HG03378 (cell line): ENCODE measurements around the gene HES4.

Experiments
- ATAC-seq: cut with Tn5 transposase; IDR thresholded peaks from one replicate; pipeline ENCODE4 v1.9.1; 2021; ENCODE audit warnings: mild to moderate bottlenecking, moderate library complexity; ENCODE audit not compliant: unreplicated experiment

HES4 gene, protein sequence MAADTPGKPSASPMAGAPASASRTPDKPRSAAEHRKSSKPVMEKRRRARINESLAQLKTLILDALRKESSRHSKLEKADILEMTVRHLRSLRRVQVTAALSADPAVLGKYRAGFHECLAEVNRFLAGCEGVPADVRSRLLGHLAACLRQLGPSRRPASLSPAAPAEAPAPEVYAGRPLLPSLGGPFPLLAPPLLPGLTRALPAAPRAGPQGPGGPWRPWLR

DNA sequence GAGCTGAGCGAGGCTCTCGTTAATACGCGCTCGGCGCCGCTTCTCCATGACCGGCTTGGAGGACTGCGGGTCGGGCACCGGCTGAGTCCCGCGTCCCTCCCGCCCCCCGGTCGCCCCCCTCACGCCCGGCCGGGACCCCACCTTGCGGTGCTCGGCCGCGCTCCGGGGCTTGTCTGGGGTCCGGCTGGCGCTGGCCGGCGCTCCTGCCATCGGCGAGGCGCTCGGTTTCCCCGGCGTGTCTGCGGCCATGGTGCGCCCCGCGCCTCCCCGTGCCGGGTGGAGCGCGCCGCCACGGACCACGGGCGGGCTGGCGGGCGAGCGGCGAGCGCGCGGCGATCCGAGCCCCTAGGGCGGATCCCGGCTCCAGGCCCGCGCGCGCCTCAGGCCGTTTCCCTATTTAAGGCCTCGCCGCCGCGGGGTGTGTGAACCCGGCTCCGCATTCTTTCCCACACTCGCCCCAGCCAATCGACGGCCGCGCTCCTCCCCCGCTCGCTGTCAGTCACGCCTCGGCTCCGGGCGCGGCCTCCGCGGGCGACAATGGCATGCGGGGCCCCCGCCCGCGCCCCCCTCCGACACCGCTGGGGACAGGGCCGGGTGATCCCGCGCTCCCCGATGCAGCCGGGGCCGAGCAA is at the start of gene HES4:
Gene HES4 (minus strand): TSS at position 373 of the 632 bp plus-strand sequence. CDS start 124 bp downstream, at position 249.
- no peak for ATAC-seq

DNA sequence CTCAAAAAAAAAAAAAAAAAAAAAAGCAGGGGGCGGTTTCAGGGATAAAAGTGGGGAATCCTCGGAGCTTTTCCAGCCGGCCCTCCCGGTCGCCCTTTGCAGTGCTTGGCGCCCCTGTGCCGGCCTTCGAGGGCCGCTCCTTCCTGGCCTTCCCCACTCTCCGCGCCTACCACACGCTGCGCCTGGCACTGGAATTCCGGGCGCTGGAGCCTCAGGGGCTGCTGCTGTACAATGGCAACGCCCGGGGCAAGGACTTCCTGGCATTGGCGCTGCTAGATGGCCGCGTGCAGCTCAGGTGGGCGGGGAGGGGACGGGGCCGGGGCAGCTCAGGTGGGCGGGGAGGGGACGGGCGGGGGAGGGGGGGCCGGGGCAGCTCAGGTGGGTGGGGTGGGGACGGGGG is 48.9 kb upstream of the HES4 start:
- ATAC-seq = no peak

DNA sequence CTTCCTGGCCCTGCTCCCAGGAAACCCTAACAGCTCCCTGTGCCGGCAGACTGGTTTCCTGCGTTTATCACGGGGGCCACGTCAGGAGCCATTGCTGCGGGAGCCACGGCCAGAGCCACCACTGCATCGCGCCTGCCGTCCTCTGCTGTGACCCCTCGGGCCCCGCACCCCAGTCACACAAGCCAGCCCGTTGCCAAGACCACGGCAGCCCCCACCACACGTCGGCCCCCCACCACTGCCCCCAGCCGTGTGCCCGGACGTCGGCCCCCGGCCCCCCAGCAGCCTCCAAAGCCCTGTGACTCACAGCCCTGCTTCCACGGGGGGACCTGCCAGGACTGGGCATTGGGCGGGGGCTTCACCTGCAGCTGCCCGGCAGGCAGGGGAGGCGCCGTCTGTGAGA is 48.1 kb upstream of the HES4 start:
- no peak for ATAC-seq

DNA sequence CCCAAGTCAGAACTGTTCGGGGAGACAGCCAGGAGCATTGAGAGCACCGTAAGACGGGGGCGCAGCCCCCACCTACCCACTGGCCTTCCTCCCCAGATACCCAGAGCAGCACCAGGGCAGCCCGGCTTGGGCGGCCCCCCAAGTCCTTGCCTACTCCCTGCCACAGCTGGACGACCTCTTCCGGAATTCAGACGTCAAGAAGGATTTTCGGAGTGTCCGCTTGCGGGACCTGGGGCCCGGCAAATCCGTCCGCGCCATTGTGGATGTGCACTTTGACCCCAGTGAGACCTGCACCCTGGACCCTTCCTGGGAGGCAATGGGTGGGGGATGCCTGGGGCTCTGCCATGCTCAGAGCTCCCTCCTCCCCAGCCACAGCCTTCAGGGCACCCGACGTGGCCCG is 47.5 kb upstream of the HES4 start:
- no peak for ATAC-seq

DNA sequence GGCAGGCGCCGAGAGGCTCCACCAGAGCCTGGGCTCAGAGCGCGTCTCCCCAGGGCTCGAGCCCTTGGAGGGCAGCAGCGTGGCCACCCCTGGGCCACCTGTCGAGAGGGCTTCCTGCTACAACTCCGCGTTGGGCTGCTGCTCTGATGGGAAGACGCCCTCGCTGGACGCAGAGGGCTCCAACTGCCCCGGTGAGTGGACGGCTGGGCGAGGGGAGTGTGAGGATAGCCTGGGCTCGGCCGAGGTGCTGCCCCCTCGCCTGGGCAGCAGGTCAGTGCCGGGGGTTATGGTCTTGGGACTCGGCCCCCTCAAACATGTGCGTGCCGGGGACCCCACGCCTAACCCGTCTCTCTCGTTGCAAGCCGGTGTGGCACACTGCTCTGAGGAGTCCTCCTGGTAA is 46.9 kb upstream of the HES4 start:
- no peak for ATAC-seq

DNA sequence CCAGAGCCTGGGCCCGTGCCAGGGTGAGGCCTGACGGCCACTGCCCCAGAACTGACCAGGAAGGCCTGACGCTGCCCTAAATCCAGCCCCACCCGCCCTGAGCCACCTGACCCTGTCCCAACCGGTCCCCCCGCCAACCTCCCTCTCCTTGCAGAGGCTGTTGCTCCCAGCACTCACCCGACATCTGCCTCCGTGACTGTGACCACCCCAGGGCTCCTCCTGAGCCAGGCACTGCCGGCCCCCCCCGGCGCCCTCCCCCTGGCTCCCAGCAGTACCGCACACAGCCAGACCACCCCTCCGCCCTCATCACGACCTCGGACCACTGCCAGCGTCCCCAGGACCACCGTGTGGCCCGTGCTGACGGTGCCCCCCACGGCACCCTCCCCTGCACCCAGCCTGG is 46.3 kb upstream of the HES4 start:
- ATAC-seq = no peak

DNA sequence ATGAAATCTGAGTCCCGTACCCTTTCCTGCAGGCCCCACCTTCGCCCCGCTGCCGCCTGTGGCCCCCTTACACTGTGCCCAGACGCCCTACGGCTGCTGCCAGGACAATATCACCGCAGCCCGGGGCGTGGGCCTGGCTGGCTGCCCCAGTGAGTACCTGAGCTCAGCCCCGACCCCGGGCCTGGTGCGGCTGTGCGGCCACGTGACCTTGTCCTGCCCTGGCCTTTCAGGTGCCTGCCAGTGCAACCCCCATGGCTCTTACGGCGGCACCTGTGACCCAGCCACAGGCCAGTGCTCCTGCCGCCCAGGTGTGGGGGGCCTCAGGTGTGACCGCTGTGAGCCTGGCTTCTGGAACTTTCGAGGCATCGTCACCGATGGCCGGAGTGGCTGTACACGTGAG is 45.2 kb upstream of the HES4 start:
- no peak for ATAC-seq

DNA sequence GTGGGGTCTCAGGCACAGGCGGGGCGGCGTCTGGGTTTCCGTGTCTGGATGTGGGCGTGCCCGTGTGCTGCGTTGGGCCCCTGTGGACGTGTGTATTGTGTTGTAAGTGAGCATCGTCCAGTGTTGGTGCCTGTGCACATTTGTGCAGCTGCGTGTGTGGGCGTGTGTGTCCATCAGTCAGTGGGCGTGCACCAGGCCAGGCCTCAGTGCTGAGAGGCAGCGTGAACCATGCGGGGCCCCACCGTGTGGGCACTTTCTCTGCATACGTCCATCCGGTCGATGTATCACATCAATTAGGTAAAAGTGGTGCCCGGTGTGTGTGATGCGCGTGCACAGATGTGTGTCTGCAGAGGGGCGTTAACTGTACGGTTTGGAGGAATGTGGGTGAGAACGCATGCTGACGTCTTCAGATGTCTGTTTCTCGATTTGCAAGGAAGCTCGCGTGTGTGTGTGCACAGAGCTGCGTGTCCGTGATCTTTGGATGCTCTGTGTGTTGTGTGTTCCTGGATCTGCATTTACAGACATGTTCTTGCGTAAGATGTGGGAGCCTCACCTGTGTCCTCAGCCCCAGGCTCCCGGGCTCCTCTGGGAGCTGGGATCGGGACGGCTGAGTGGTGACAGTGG is 44.7 kb upstream of the HES4 start:
- no peak for ATAC-seq

DNA sequence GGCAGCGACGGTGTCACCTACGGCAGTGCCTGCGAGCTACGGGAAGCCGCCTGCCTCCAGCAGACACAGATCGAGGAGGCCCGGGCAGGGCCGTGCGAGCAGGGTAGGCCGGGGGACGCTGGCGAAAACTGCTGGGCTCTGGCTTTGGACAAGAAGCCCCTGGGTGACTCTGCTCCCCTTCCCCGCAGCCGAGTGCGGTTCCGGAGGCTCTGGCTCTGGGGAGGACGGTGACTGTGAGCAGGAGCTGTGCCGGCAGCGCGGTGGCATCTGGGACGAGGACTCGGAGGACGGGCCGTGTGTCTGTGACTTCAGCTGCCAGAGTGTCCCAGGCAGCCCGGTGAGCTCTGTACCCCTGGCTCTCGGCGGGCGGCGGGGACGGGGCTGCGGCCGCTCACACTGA is 44.0 kb upstream of the HES4 start:
- ATAC-seq = no peak

DNA sequence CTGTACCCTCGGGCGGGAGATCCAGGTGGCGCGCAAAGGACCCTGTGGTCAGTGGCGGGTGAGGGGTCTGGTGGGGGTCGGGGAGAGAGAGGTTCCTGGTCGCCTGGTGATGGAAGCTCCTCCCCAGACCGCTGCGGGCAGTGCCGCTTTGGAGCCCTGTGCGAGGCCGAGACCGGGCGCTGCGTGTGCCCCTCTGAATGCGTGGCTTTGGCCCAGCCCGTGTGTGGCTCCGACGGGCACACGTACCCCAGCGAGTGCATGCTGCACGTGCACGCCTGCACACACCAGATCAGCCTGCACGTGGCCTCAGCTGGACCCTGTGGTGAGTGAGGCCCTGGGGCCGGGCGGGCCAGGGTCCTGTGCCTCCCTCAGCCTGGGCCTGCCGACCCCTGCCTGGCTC is 43.5 kb upstream of the HES4 start:
- no peak for ATAC-seq

DNA sequence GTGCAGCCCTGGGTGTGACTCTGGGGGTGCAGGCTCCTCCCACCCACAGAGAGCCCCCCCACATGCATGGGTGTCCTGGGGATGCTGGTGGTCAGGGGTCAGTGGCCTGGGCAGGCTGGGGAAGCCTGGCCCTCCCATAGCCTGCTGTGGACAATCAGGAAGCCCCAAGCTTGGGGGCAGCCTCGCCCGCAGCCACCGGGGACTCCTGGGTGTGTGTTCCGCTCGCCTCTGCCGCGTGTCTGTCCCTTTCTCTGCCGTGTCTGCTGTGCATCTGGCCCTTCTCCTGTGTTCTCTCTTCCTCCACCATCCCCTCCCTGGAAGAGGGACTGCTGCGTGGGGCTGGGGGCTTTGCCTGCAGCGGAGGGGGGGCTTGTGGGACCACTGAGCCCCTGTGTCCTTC is 42.9 kb upstream of the HES4 start:
- no peak for ATAC-seq

DNA sequence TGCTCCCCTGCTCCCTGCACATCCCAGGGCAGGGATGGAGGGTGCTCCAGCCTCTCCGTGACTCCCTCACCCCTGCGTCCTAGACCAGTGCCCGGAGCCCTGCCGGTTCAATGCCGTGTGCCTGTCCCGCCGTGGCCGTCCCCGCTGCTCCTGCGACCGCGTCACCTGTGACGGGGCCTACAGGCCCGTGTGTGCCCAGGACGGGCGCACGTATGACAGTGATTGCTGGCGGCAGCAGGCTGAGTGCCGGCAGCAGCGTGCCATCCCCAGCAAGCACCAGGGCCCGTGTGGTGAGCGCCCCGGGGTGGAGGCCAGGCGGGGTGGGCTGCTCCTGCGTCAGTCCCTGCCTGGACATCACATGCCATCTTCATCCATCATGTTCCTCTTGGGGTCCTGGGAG is 42.0 kb upstream of the HES4 start:
- ATAC-seq = no peak

DNA sequence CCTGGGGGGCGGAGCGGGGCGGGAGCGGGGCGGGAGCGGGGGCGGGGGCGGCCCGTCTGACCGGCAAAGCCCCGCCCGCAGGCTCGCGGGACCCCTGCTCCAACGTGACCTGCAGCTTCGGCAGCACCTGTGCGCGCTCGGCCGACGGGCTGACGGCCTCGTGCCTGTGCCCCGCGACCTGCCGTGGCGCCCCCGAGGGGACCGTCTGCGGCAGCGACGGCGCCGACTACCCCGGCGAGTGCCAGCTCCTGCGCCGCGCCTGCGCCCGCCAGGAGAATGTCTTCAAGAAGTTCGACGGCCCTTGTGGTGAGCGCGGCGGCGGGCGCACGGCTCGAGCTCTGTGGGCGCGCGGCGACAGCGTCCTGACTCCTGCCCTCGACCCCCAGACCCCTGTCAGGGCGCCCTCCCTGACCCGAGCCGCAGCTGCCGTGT is 41.2 kb upstream of the HES4 start:
- ATAC-seq = no peak

DNA sequence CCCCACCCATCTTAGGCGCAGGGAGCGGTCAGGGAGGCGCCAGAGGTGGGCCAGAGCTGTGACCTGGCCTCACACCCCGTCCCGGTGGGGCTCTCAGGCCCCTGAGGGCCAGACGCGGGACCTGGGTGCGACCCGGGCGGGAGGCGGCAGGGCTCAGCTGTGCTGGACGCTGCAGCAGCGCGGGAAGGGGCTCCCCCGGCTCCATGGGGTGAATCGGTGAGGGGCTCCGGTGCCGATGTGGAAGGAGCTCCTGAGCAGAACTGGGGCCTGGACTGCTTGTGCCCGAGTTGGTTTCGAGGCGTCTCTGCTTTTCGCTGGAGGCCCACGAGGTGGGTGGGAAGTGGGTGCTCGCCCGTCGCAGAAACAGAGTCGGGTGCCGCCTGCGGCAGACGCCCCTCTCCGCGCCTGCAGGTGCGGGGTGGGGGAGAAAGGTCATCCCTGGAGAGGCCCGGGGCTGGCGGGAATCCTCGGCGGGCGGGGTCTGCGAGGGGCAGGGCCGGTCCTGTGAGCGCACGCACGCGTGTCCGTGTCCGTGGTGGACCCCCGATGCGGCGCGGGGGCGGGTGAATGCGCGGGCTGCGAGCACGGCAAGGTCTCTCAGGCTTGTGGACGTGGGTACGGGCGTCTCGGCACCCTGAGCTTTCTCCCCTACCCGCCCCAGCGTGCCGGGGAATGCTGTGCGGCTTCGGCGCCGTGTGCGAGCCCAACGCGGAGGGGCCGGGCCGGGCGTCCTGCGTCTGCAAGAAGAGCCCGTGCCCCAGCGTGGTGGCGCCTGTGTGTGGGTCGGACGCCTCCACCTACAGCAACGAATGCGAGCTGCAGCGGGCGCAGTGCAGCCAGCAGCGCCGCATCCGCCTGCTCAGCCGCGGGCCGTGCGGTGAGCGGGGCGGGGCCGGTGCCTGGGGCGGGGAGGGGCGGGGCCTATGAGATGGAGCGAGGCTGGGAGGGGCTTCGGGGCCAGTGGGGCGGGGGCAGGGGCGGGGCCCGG is 40.4 kb upstream of the HES4 start:
- ATAC-seq = no peak

DNA sequence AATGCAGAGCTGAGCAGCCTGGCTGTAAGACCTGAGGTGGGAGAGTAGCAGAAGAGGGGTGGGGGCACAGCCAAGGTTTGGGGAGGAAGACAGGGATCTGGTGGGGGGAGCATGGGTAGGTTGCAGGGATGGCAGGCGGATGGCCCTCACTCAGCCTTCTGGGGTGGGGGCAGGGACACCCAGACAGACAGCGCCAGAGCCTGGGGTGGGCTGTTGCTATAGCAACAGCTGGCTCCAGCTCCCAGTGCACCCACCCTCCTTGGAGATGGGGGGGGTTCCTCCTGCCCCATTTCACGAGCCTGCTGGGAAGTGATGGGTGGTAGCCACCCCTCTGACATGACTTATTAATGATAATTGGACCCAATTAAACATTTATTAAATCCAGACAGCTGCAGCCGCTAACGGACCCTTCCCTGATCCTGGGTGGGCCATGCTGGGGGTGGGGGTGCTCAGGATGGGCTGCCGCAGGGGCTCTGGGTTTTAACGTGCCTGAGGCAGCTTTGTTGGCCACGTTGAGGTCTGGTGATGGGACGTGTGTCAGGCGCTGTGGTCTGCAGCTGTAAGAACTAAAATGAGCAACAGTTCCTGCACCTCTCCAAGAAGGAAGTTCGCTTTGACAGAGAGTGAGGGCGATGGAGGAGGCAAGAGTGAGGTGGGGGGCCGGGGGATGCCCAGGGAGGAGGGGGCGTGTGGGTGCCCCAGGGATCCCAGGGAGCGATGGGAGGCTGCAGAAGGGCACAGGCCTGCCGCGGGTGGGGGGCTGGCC is 39.4 kb upstream of the HES4 start:
- ATAC-seq = no peak

DNA sequence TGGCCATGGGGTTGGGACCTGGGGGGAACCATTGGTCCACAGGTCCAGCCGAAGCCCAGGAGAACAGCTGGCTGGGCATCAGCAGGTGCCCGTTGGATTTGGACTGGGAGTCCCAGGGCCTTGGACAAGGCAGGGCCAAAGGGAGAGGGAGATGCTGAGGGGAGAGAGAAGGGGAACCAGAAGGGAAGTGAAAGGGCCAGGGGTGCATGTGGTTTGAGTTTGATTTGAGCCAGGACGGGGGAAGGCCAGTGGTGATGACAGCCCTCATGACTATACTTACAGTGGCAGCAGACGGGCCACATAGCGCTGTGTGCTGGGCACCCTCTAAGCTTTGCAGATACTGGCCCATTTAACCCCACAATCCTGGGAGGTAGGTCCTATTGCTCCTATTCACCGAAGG is 38.8 kb upstream of the HES4 start:
- ATAC-seq = no peak

DNA sequence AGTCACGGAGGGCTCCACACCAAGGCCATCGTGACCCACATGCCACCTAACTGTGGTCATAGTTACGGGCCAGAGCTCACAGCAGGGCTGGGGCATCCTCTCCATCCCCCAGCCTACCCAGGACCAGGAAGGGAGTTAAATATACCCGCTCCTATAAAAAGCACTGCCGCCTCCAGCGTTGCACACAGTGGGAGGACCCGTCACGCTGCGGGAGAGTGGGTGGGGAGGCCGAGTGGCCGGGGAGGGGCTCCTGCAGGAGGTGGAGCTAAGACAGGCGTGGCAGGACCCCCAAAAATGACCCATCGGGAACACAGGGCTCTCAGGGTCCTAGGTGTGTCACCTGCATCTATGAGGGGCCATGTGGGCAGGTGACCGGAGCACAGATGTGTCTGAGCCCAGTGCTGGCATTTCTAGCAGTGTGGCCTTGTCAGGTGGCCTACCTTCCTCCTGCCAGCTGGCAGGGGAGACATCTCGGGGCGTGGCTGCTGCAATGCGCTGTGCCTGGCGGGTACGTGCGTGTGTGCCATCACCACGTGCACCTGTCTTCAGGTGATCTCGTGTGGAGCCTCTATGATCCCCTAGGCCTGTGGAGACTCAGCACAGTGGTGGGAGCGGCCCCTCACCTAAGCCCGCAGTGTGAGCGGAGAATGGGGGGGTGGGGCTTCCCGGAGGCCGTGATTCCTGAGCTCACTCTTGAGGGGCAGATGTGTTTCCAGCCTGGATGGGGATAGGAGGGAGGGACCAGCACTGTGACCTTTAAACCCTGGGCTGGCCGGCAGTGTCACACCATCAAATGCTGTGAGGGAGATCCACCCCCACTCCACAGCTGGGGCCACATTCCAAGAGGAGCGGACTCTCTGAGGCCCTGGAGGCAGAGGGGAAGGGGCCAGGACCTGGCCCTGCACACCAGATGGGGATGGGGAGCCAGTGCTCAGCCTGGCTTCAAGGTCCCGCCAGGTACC is 37.8 kb upstream of the HES4 start:
- no peak for ATAC-seq

DNA sequence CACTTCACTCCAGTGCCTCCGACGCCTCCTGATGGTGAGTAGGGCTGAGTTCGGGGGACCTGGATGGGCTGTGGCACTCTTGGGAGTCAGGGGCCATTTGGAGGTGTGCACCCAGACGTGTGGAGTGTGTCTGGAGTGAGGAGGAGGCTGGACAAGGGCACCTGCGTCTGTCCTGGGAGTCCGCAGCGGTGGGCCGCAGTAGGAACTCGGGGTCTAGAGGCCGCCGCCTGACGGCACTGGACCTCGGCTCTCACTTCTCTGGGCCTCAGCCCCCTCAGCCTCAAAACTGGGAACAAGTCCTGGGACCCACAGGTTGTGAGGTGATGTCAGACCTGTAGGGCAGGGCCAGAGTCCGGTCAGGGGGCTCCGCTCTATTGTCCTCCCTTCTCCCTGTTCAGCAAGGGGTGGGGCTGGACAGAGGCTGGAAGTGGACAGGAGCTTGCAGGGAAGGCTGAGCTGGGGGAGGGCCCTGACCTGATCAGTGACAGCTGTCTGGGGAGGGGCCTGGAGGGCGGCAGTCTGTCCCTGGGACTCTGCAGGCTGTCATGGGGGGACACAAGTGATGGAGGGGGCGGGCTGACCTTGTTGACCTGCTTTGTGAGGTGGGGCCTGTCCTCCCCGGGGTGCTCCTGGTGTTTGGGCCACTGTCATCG is 35.5 kb upstream of the HES4 start:
- ATAC-seq = no peak

DNA sequence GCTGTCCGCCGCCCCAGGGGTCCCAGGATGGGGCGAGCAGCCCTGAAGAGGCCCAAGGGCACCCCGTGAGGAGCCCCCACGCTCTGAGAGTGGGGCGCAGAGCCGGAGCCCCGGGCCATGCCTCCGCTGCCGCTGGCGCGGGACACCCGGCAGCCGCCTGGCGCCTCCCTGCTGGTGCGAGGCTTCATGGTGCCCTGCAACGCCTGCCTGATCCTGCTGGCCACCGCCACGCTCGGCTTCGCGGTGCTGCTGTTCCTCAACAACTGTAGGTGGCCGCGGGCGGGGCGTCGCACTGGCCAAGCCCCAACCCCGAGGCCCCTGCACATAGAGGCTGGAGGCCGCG is 34.5 kb upstream of the HES4 start:
- no peak for ATAC-seq
